GM23338 (cell line): ENCODE measurements around the gene ISG20. TPM values are rescaled to one million over a fixed set of nuclear protein-coding genes. Genes with fewer than 3 reads are reported as not detected.

Source experiments
- ATAC-seq: fragments of 200-7000 bp; cut with Tn5 transposase; 3 replicates; pipeline ENCODE4 v1.9.1; 2020
- DNase-seq: peaks from one replicate; pipeline ENCODE4 v3.0.0-alpha.2; 2015; ENCODE audit warnings: low spot score
- H2AFZ ChIP-seq: fragments of 200-600 bp; sonication (generic); 2 replicates; pipeline ENCODE4 v1.8.0; 2016; ENCODE audit warnings: antibody characterized with exemption, mild to moderate bottlenecking, moderate library complexity
- H3F3A ChIP-seq: fragments of 200-600 bp; sonication (generic); replicated peaks from 2 replicates; pipeline ENCODE4 v1.8.0; 2017; ENCODE audit warnings: antibody characterized with exemption, mixed run types, low read depth
- H3K27ac ChIP-seq: fragments of 200-600 bp; sonication (generic); 2 replicates; pipeline ENCODE4 v1.6.1; 2016; ENCODE audit warnings: low read depth
- H3K27me3 ChIP-seq: fragments of 200-600 bp; sonication (generic); 2 replicates; pipeline ENCODE4 v1.8.0; 2016; ENCODE audit warnings: mild to moderate bottlenecking, mixed run types, moderate library complexity; ENCODE audit not compliant: insufficient read depth
- H3K36me3 ChIP-seq: fragments of 200-600 bp; sonication (generic); 2 replicates; pipeline ENCODE4 v1.8.0; 2016; ENCODE audit warnings: mild to moderate bottlenecking; ENCODE audit not compliant: insufficient read depth
- H3K4me1 ChIP-seq: fragments of 200-600 bp; sonication (generic); 2 replicates; pipeline ENCODE4 v1.8.0; 2016; ENCODE audit warnings: mild to moderate bottlenecking, moderate library complexity; ENCODE audit not compliant: insufficient read depth
- H3K4me2 ChIP-seq: fragments of 200-600 bp; sonication (generic); 2 replicates; pipeline ENCODE4 v1.7.1; 2017; ENCODE audit warnings: mixed run types
- H3K4me3 ChIP-seq: fragments of 200-600 bp; sonication (generic); 2 replicates; pipeline ENCODE4 v1.6.1; 2016; ENCODE audit warnings: mixed run types
- H3K79me2 ChIP-seq: fragments of 200-600 bp; sonication (generic); replicated peaks from 2 replicates; pipeline ENCODE4 v1.8.0; 2017; ENCODE audit warnings: mild to moderate bottlenecking; ENCODE audit not compliant: insufficient read depth
- H3K9me2 ChIP-seq: fragments of 200-600 bp; sonication (generic); 2 replicates; pipeline ENCODE4 v1.8.0; 2017; ENCODE audit not compliant: insufficient read depth
- H4K20me1 ChIP-seq: fragments of 200-600 bp; sonication (generic); replicated peaks from 2 replicates; pipeline ENCODE4 v1.8.0; 2017; ENCODE audit warnings: mild to moderate bottlenecking; ENCODE audit not compliant: insufficient read depth
- H3K27ac Mint-ChIP-seq: 2 replicates; pipeline ENCODE4 v1.8.0; 2020; ENCODE audit warnings: inconsistent platforms, mild to moderate bottlenecking, moderate library complexity, mixed read lengths
- H3K27me3 Mint-ChIP-seq: 3 replicates; pipeline ENCODE4 v1.8.0; 2022; ENCODE audit warnings: low read depth, mild to moderate bottlenecking, moderate library complexity, mixed read lengths, inconsistent platforms; ENCODE audit not compliant: insufficient read depth, poor library complexity
- H3K36me3 Mint-ChIP-seq: 3 replicates; pipeline ENCODE4 v1.8.0; 2021; ENCODE audit warnings: low read depth, mild to moderate bottlenecking, inconsistent platforms, moderate library complexity, mixed read lengths
- H3K4me1 Mint-ChIP-seq: 3 replicates; pipeline ENCODE4 v1.8.0; 2020; ENCODE audit warnings: mild to moderate bottlenecking, inconsistent platforms, mixed read lengths
- H3K4me3 Mint-ChIP-seq: 3 replicates; pipeline ENCODE4 v1.8.0; 2021; ENCODE audit warnings: moderate library complexity, mild to moderate bottlenecking, inconsistent platforms, mixed read lengths
- H3K9me3 Mint-ChIP-seq: 3 replicates; pipeline ENCODE4 v1.8.0; 2020; ENCODE audit warnings: moderate library complexity, mild to moderate bottlenecking, inconsistent platforms, mixed read lengths
- CREB1 ChIP-seq: fragments of 250-450 bp; sonication (Bioruptor Pico); IDR thresholded peaks from 2 replicates; pipeline ENCODE4 v1.5.0; 2020; ENCODE audit warnings: low read depth, mild to moderate bottlenecking, moderate library complexity
- EZH2phosphoT487 ChIP-seq: fragments of 200-600 bp; sonication (generic); IDR thresholded peaks from one replicate; pipeline ENCODE4 v1.8.1; 2018; ENCODE audit warnings: antibody characterized with exemption; ENCODE audit not compliant: unreplicated experiment
- JUNB ChIP-seq: IDR thresholded peaks from one replicate; pipeline ENCODE4 v1.6.1; 2016; ENCODE audit warnings: antibody characterized with exemption; ENCODE audit not compliant: unreplicated experiment
- NANOG ChIP-seq: IDR thresholded peaks from 2 replicates; pipeline ENCODE4 v1.6.1; 2016; ENCODE audit warnings: antibody characterized with exemption, borderline replicate concordance
- POLR2AphosphoS5 ChIP-seq: IDR thresholded peaks from 2 replicates; pipeline ENCODE4 v1.6.1; 2016; ENCODE audit warnings: antibody characterized with exemption, low read depth
- STAT1 ChIP-seq: IDR thresholded peaks from one replicate; pipeline ENCODE4 v1.6.1; 2016; ENCODE audit warnings: antibody characterized with exemption; ENCODE audit not compliant: unreplicated experiment
- ZNF114 ChIP-seq: fragments of 250-450 bp; sonication (Bioruptor Pico); IDR thresholded peaks from 2 replicates; pipeline ENCODE4 v1.5.0; 2020; ENCODE audit warnings: mild to moderate bottlenecking, moderate library complexity
- ZNF331 ChIP-seq: fragments of 250-450 bp; sonication (Bioruptor Pico); IDR thresholded peaks from 2 replicates; pipeline ENCODE4 v1.5.0; 2020; ENCODE audit warnings: low read depth, mild to moderate bottlenecking, moderate library complexity
- polyA plus RNA-seq: library from polyadenylated mRNA; unstranded; fragments of >200 nt; fragmentation: Nextera tagmentation; extraction: Ambion mirVana; gene quantifications from 2 replicates; pipeline ENCODE4 v1.2.1, GENCODE V29; 2016
- total RNA-seq: library from RNA; depleted of rRNA; stranded (reverse); fragments of >200 nt; shearing (Covaris generic); gene quantifications from 2 replicates; pipeline ENCODE4 v1.2.3, GENCODE V29; 2014
- TF ChIP-seq, protein P1 (sequence below): IDR thresholded peaks from one replicate; pipeline ENCODE4 v1.6.1; 2018; ENCODE audit warnings: antibody characterized with exemption; ENCODE audit not compliant: unreplicated experiment

Gene ISG20
- total and polyA plus RNA-seq, 2 experiments from 2014 or later: 3.2 to 3.7 TPM

DNA sequence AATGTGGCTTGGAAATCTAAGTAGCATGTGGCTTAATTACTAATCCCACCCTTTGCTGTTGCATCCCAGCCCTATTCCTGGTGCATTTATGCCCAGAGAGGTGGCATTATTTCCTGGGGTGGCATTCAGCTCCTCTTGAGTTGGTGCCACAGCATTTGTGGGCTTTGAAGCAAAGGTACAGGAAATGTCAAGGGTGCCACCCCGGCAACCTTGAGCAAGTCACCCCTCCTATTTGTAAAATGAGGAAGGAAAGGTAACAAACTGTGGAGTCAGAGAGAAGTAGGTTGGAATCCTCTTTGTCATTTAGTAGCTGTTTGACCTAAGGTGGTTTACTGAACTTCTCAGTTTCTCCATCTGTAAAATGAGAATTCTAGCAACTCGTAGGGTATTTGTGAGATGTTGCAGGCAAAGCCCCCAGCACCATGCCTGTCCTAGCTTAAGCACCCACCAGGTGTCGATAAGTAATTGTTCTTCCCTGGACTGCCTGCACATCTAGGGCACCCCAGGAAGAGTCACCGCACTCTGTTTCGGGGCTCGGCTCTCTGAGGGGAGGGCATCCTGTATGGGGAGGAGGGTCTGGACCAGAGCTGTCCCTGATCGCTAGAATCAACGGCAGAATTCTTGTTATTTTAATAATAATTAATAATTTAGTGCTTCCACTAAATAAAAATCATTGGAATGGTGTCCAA, 17.1 kb downstream of the ISG20 start:
- Mint-ChIP-seq H3K27me3 (peaks cover 9% of the 10 kb centered on the region), H3K4me1 (peaks cover 26% of the 10 kb centered on the region), H3K27ac (no peak overlapping the region), H3K36me3 (no peaks in the 10 kb centered on the region), H3K4me3 (no peak overlapping the region), H3K9me3 (no peaks in the 10 kb centered on the region)
- DNase-seq (no peak), ATAC-seq (no peak)
- Histone ChIP-seq H3K27me3 (no peaks in the 10 kb centered on the region), H3F3A (no peaks in the 10 kb centered on the region), H3K4me3 (no peak overlapping the region), H3K9me2 (no peaks in the 10 kb centered on the region), H3K4me1 (peaks cover 7% of the 10 kb centered on the region; the same call in 1 of the 2 replicates), H3K4me2 (no peak overlapping the region), H2AFZ (no peak overlapping the region), H4K20me1 (no peaks in the 10 kb centered on the region), H3K79me2 (no peaks in the 10 kb centered on the region), H3K36me3 (no peaks in the 10 kb centered on the region), H3K27ac (no peak overlapping the region)
- TF ChIP-seq, protein P1, sequence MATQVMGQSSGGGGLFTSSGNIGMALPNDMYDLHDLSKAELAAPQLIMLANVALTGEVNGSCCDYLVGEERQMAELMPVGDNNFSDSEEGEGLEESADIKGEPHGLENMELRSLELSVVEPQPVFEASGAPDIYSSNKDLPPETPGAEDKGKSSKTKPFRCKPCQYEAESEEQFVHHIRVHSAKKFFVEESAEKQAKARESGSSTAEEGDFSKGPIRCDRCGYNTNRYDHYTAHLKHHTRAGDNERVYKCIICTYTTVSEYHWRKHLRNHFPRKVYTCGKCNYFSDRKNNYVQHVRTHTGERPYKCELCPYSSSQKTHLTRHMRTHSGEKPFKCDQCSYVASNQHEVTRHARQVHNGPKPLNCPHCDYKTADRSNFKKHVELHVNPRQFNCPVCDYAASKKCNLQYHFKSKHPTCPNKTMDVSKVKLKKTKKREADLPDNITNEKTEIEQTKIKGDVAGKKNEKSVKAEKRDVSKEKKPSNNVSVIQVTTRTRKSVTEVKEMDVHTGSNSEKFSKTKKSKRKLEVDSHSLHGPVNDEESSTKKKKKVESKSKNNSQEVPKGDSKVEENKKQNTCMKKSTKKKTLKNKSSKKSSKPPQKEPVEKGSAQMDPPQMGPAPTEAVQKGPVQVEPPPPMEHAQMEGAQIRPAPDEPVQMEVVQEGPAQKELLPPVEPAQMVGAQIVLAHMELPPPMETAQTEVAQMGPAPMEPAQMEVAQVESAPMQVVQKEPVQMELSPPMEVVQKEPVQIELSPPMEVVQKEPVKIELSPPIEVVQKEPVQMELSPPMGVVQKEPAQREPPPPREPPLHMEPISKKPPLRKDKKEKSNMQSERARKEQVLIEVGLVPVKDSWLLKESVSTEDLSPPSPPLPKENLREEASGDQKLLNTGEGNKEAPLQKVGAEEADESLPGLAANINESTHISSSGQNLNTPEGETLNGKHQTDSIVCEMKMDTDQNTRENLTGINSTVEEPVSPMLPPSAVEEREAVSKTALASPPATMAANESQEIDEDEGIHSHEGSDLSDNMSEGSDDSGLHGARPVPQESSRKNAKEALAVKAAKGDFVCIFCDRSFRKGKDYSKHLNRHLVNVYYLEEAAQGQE: no peak
- TF ChIP-seq NANOG (no peak), ZNF331 (no peak), STAT1 (no peak), POLR2AphosphoS5 (no peak), JUNB (no peak), EZH2phosphoT487 (no peak), ZNF114 (CRISPR knock-in tag) (no peak)

DNA sequence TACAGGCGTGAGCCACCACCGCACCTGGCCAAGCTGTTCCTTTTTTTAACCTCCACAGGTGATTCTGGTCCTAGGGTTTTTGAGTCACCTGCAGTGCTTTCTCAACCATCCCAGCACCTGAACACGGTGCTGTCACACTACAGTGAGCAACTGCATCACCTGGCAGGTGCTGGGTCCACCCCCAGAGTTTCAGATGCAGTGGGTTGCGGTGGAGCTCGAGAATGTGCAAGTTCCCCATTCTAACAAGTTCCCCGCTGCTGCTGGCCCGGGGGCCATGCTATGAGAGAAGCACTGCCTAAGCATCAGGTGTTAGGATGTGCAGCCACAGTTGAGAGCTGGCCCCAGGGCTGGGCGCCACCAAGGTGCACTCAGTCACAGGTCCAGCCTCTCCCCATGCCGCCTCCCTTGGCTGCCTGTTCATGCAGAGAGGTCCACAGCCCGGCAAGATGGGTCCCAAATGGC, 18.0 kb downstream of the ISG20 start:
- H3K9me3 Mint-ChIP-seq: no peaks in the 10 kb centered on the region
- DNase-seq: no peak
- H3K4me3 Mint-ChIP-seq: no peak overlapping the region
- no peaks in the 10 kb centered on the region for H3K9me2 ChIP-seq
- no peak for TF ChIP-seq CREB1
- TF ChIP-seq NANOG: no peak
- no peak for TF ChIP-seq STAT1
- no peak for TF ChIP-seq POLR2AphosphoS5
- no peak for TF ChIP-seq JUNB
- TF ChIP-seq, protein P1: no peak
- no peak for TF ChIP-seq ZNF114 (CRISPR knock-in tag)
- no peaks in the 10 kb centered on the region for H4K20me1 ChIP-seq
- H3K4me2 ChIP-seq: no peak overlapping the region
- no peaks in the 10 kb centered on the region for H3K36me3 ChIP-seq
- no peaks in the 10 kb centered on the region for H3F3A ChIP-seq
- H2AFZ ChIP-seq: no peak overlapping the region
- H3K27ac ChIP-seq: no peak overlapping the region
- no peak overlapping the region for H3K4me3 ChIP-seq
- peaks cover 9% of the 10 kb centered on the region for H3K27me3 Mint-ChIP-seq
- no peaks in the 10 kb centered on the region for H3K27me3 ChIP-seq
- H3K4me1 Mint-ChIP-seq: peaks cover 19% of the 10 kb centered on the region
- ATAC-seq: no peak
- H3K79me2 ChIP-seq: no peaks in the 10 kb centered on the region
- H3K4me1 ChIP-seq: peaks cover 7% of the 10 kb centered on the region; the same call in 1 of the 2 replicates
- no peaks in the 10 kb centered on the region for H3K36me3 Mint-ChIP-seq
- no peak overlapping the region for H3K27ac Mint-ChIP-seq
